ENCODE measurements around the gene SLC35F1. TPM values are rescaled to one million over a fixed set of nuclear protein-coding genes. Genes with fewer than 3 reads are reported as not detected.

The SLC35F1 gene
- total and polyA plus RNA-seq, 8 donors, result under 0.01 to 6.8 (median 0.38) TPM; not detected in 2

- Histone ChIP-seq H3K9me3 (no peaks in the 10 kb centered on the region), H3K36me3 (no peaks in the 10 kb centered on the region), H3K27me3 (no peaks in the 10 kb centered on the region), H3K27ac (no peak overlapping the region), H3K4me1 (no peaks in the 10 kb centered on the region), H3K4me3 (no peak overlapping the region)
- intact Hi-C loops (cut with DNase I; ENCODE audit: low total_unique reads), result no loop called here
- WGBS, 5 donors, result 86 to 91% (median 89%) methylated on average over 8 of the region's 8 CpGs
- TF ChIP-seq CTCF (IDR thresholded peaks at IDR 0.05) (no peak), EP300 (IDR thresholded peaks at IDR 0.05) (no peak), POLR2AphosphoS5 (IDR thresholded peaks at IDR 0.05) (no peak), POLR2A (IDR thresholded peaks at IDR 0.05) (no peak)
- DNase-seq, result no peak
These were observed 154.6 kb downstream of the SLC35F1 start for GRCh38 chr6:118061666-118062065.

- no peak overlapping the region for H3K4me3 ChIP-seq
- 17 to 43% (median 36%) methylated on average over 2 of the region's 2 CpGs for WGBS, 5 donors
- H3K27me3 ChIP-seq, result no peaks in the 10 kb centered on the region
- H3K4me1 ChIP-seq, result no peaks in the 10 kb centered on the region
- H3K27ac ChIP-seq, result no peak overlapping the region
- no peaks in the 10 kb centered on the region for H3K36me3 ChIP-seq
- no peak for DNase-seq
- no peaks in the 10 kb centered on the region for H3K9me3 ChIP-seq
- no peak for TF ChIP-seq POLR2A (IDR thresholded peaks at IDR 0.05)
- no peak for TF ChIP-seq POLR2AphosphoS5 (IDR thresholded peaks at IDR 0.05)
- TF ChIP-seq EP300 (IDR thresholded peaks at IDR 0.05), result no peak
- TF ChIP-seq CTCF (IDR thresholded peaks at IDR 0.05), result no peak
- intact Hi-C loops (cut with DNase I; ENCODE audit: low total_unique reads), result no loop called here
These were observed 173.5 kb downstream of the SLC35F1 start for GRCh38 chr6:118080547-118080946.

GRCh38 chr6:118083711-118084110 lies 176.6 kb downstream of the SLC35F1 start:
- Histone ChIP-seq H3K4me1 (no peaks in the 10 kb centered on the region), H3K9me3 (no peaks in the 10 kb centered on the region), H3K36me3 (no peaks in the 10 kb centered on the region), H3K4me3 (no peak overlapping the region), H3K27me3 (no peaks in the 10 kb centered on the region), H3K27ac (no peak overlapping the region)
- intact Hi-C loops (cut with DNase I; ENCODE audit: low total_unique reads), result no loop called here
- DNase-seq, result no peak
- TF ChIP-seq EP300 (IDR thresholded peaks at IDR 0.05) (no peak), POLR2A (IDR thresholded peaks at IDR 0.05) (no peak), POLR2AphosphoS5 (IDR thresholded peaks at IDR 0.05) (no peak), CTCF (IDR thresholded peaks at IDR 0.05) (no peak)
- 66 to 87% (median 80%) methylated on average over 2 of the region's 2 CpGs for WGBS, 5 donors

GRCh38 chr6:118085665-118086064 lies 178.6 kb downstream of the SLC35F1 start:
- H3K27me3 ChIP-seq, result no peaks in the 10 kb centered on the region
- H3K9me3 ChIP-seq, result no peaks in the 10 kb centered on the region
- intact Hi-C loops (cut with DNase I; ENCODE audit: low total_unique reads), result no loop called here
- H3K36me3 ChIP-seq, result no peaks in the 10 kb centered on the region
- 59 to 73% (median 68%) methylated on average over 2 of the region's 2 CpGs for WGBS, 5 donors
- TF ChIP-seq POLR2AphosphoS5 (IDR thresholded peaks at IDR 0.05) (no peak), POLR2A (IDR thresholded peaks at IDR 0.05) (no peak), EP300 (IDR thresholded peaks at IDR 0.05) (no peak), CTCF (IDR thresholded peaks at IDR 0.05) (no peak)
- H3K4me1 ChIP-seq, result no peaks in the 10 kb centered on the region
- DNase-seq, result no peak
- H3K27ac ChIP-seq, result no peak overlapping the region
- H3K4me3 ChIP-seq, result no peak overlapping the region
